GM12878 (cell line): Measurements from ENCODE around the gene MIEN1. TPM values are rescaled to one million over a fixed set of nuclear protein-coding genes. Genes with fewer than 3 reads are reported as not detected.

Source experiments
- ASH2L ChIP-seq: fragments of 300-600, 200-600 bp; sonication (generic); IDR thresholded peaks from 2 replicates; pipeline ENCODE4 v1.6.1; 2017; ENCODE audit warnings: low read depth, mild to moderate bottlenecking, borderline replicate concordance
- BCL11A ChIP-seq: IDR thresholded peaks from 2 replicates; pipeline ENCODE4 v1.6.1; 2011; ENCODE audit warnings: low read depth, low read length
- CBX3 ChIP-seq: fragments of 200-600 bp; sonication (generic); IDR thresholded peaks from 2 replicates; pipeline ENCODE4 v1.6.1; 2016; ENCODE audit warnings: low read depth, borderline replicate concordance
- CBX5 ChIP-seq: sonication (generic); IDR thresholded peaks from 2 replicates; pipeline ENCODE4 v1.6.1; 2016; ENCODE audit warnings: low read depth, moderate library complexity, mild to moderate bottlenecking, inconsistent platforms
- CEBPB ChIP-seq, 2 experiments: fragments of 150-350 bp in 1 of 2; IDR thresholded peaks; 2 replicates each; pipeline ENCODE4 v1.6.1; 2012 to 2014; ENCODE audit warnings: low read depth in 2 of 2, low read length in 2 of 2, borderline replicate concordance in 1 of 2, inconsistent platforms in 1 of 2
- CREM ChIP-seq: IDR thresholded peaks from 2 replicates; pipeline ENCODE4 v1.6.1; 2014; ENCODE audit warnings: antibody characterized with exemption, low read depth
- GATAD2B ChIP-seq: fragments of 450-650 bp; conservative IDR thresholded peaks from 2 replicates; pipeline ENCODE4 v1.6.1; 2017; ENCODE audit warnings: low read depth, mild to moderate bottlenecking, moderate library complexity
- HCFC1 ChIP-seq: fragments of 150-350 bp; IDR thresholded peaks from 2 replicates; pipeline ENCODE4 v1.6.1; 2014; ENCODE audit warnings: low read length
- IKZF2 ChIP-seq, 2 experiments: fragments of 450-650 bp; IDR thresholded peaks; 2 replicates each; pipeline ENCODE4 v1.6.1; 2017; ENCODE audit warnings: mild to moderate bottlenecking in 2 of 2, moderate library complexity in 2 of 2
- LARP7 ChIP-seq: fragments of 450-650 bp; IDR thresholded peaks from 2 replicates; pipeline ENCODE4 v1.6.1; 2017; ENCODE audit warnings: mild to moderate bottlenecking
- MEF2A ChIP-seq: IDR thresholded peaks from 2 replicates; pipeline ENCODE4 v1.6.1; 2011; ENCODE audit warnings: low read depth, mild to moderate bottlenecking, low read length, moderate library complexity; ENCODE audit not compliant: insufficient read depth
- NBN ChIP-seq: fragments of 450-650 bp; IDR thresholded peaks from 2 replicates; pipeline ENCODE4 v1.6.1; 2016
- PAX8 ChIP-seq: fragments of 450-650 bp; IDR thresholded peaks from 2 replicates; pipeline ENCODE4 v1.6.1; 2017; ENCODE audit warnings: mild to moderate bottlenecking, moderate library complexity
- POLR2AphosphoS2 ChIP-seq: IDR thresholded peaks from 2 replicates; pipeline ENCODE4 v1.6.1; 2011; ENCODE audit warnings: low read depth, mild to moderate bottlenecking, low read length, improper control_type of control experiment, moderate library complexity
- SMAD5 ChIP-seq: IDR thresholded peaks from 2 replicates; pipeline ENCODE4 v1.6.1; 2016; ENCODE audit warnings: antibody characterized with exemption, low read depth
- TAF1 ChIP-seq: IDR thresholded peaks from 2 replicates; pipeline ENCODE4 v1.6.1; 2011; ENCODE audit warnings: mild to moderate bottlenecking, low read depth, low read length, borderline replicate concordance
- TARDBP ChIP-seq: IDR thresholded peaks from 2 replicates; pipeline ENCODE4 v1.6.1; 2016; ENCODE audit warnings: borderline replicate concordance
- USF1 ChIP-seq: IDR thresholded peaks from 2 replicates; pipeline ENCODE4 v1.6.1; 2011; ENCODE audit warnings: borderline replicate concordance, low read depth, mild to moderate bottlenecking, moderate library complexity, mixed read lengths, low read length; ENCODE audit not compliant: insufficient read depth; ENCODE audit errors: extremely low read length
- YY1 ChIP-seq: IDR thresholded peaks from 2 replicates; pipeline ENCODE4 v1.6.1; 2011; ENCODE audit warnings: low read depth, mild to moderate bottlenecking, low read length
- polyA plus RNA-seq, 11 experiments: library from polyadenylated mRNA; depleted of rRNA in 4 of 11; unstranded in 6 of 11; stranded (reverse) in 5 of 11; fragments of >200 nt; fragmentation: Nextera tagmentation in 4 of 11; fragmentation: Illumina TruSeq in 1 of 11; extraction: Ambion mirVana in 4 of 11; extraction: Trizol in 1 of 11; gene quantifications; 1 replicate in 1 of 11; 2 replicates in 10 of 11; pipeline versions ENCODE4 v1.2.1 to v1.2.3, GENCODE V29; 2011 to 2016; ENCODE audit warnings: inconsistent platforms in 2 of 11, missing spikeins in 2 of 11, low read depth in 1 of 11
- total RNA-seq, 4 experiments: library from RNA; depleted of rRNA in 3 of 4; stranded (reverse); fragments of >200 nt in 3 of 4; fragmentation: Illumina TruSeq in 1 of 4; extraction: Trizol in 1 of 4; gene quantifications; 2 replicates each; pipeline versions ENCODE4 v1.2.1 to v1.2.3, GENCODE V29; 2013 to 2021
- TF ChIP-seq, protein P1 (sequence below): fragments of 450-650 bp; IDR thresholded peaks from 2 replicates; pipeline ENCODE4 v1.6.1; 2017; ENCODE audit warnings: antibody characterized with exemption, mild to moderate bottlenecking, moderate library complexity
- TF ChIP-seq, protein P2 (sequence below): fragments of 450-650 bp; IDR thresholded peaks from 2 replicates; pipeline ENCODE4 v1.6.1; 2016; ENCODE audit warnings: mild to moderate bottlenecking, moderate library complexity, borderline replicate concordance
- TF ChIP-seq, protein P3 (sequence below): IDR thresholded peaks from 2 replicates; pipeline ENCODE4 v1.6.1; 2011; ENCODE audit warnings: low read depth, mild to moderate bottlenecking, low read length, moderate library complexity, borderline replicate concordance; ENCODE audit errors: extremely low read depth

The MIEN1 gene
- total and polyA plus RNA-seq, 10 of the 15 experiments (the other 5 are each of a cell fraction or from before 2014, with no cell fraction given) = 24.9 to 89.1 (median 47.7) TPM

DNA sequence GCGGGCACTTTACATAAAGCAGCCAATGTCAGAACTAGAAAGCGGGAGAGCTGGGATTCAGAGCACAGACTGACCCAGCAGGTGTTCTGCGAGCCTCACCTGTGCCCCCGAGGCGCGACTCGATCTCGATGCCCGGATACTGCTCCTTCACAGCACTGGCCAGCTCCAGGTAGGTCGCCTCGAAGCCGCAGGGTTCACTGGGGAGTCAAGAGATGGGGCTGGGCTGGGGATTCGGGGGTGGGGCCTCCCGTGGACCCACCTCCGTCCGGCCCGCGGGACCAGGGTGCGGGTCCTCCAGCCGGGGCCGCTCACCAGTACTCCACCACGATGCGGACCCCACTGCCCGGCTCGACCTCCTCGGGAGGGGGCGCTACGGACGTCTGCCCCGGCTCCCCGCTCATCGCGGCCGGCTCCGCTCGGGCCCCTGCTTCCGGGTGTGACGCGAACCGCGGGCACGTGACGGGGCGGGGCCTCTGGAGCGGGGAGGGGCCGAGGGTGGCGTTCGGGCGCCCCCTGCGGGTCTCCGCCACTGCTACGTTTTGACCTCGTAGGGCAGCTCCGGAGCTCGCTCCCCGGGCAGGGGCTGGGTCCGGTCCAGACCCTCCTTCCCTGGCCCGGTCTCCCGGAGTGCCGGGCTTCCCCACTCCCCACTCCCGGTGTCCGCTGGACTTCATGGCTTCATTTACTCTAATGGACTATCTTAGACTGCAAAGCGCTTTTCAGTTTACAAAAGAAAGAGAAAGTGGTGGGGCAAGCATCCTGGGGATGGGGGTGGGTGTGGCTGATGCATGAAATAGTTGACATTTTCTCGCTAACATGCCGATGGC, at the start of gene MIEN1 (continued):
- no peak for TF ChIP-seq CEBPB (IDR thresholded peaks at IDR 0.05; ENCODE audit: borderline replicate concordance in 1 of 2, low read depth in 2 of 2, low read length in 2 of 2)
- no peak for TF ChIP-seq PAX8
- TF ChIP-seq, protein P1, sequence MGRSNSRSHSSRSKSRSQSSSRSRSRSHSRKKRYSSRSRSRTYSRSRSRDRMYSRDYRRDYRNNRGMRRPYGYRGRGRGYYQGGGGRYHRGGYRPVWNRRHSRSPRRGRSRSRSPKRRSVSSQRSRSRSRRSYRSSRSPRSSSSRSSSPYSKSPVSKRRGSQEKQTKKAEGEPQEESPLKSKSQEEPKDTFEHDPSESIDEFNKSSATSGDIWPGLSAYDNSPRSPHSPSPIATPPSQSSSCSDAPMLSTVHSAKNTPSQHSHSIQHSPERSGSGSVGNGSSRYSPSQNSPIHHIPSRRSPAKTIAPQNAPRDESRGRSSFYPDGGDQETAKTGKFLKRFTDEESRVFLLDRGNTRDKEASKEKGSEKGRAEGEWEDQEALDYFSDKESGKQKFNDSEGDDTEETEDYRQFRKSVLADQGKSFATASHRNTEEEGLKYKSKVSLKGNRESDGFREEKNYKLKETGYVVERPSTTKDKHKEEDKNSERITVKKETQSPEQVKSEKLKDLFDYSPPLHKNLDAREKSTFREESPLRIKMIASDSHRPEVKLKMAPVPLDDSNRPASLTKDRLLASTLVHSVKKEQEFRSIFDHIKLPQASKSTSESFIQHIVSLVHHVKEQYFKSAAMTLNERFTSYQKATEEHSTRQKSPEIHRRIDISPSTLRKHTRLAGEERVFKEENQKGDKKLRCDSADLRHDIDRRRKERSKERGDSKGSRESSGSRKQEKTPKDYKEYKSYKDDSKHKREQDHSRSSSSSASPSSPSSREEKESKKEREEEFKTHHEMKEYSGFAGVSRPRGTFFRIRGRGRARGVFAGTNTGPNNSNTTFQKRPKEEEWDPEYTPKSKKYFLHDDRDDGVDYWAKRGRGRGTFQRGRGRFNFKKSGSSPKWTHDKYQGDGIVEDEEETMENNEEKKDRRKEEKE = no peak
- peak; percentile 83 for TF ChIP-seq CREM
- peak; percentile 72; the same call in 1 of the 2 replicates for TF ChIP-seq POLR2AphosphoS2
- TF ChIP-seq SMAD5 = no peak
- TF ChIP-seq MEF2A = no peak
- no peak for TF ChIP-seq YY1
- TF ChIP-seq IKZF2 (IDR thresholded peaks at IDR 0.05) = no peak
- peak; percentile 59; the same call in 1 of the 2 replicates for TF ChIP-seq TAF1
- TF ChIP-seq TARDBP = no peak
- no peak for TF ChIP-seq CBX3
- TF ChIP-seq CBX5 = no peak
- 0 out of 2 replicates have a peak, but pooled peaks have one; percentile 18 for TF ChIP-seq HCFC1
- peak; percentile 94 for TF ChIP-seq GATAD2B
- TF ChIP-seq, protein P2, sequence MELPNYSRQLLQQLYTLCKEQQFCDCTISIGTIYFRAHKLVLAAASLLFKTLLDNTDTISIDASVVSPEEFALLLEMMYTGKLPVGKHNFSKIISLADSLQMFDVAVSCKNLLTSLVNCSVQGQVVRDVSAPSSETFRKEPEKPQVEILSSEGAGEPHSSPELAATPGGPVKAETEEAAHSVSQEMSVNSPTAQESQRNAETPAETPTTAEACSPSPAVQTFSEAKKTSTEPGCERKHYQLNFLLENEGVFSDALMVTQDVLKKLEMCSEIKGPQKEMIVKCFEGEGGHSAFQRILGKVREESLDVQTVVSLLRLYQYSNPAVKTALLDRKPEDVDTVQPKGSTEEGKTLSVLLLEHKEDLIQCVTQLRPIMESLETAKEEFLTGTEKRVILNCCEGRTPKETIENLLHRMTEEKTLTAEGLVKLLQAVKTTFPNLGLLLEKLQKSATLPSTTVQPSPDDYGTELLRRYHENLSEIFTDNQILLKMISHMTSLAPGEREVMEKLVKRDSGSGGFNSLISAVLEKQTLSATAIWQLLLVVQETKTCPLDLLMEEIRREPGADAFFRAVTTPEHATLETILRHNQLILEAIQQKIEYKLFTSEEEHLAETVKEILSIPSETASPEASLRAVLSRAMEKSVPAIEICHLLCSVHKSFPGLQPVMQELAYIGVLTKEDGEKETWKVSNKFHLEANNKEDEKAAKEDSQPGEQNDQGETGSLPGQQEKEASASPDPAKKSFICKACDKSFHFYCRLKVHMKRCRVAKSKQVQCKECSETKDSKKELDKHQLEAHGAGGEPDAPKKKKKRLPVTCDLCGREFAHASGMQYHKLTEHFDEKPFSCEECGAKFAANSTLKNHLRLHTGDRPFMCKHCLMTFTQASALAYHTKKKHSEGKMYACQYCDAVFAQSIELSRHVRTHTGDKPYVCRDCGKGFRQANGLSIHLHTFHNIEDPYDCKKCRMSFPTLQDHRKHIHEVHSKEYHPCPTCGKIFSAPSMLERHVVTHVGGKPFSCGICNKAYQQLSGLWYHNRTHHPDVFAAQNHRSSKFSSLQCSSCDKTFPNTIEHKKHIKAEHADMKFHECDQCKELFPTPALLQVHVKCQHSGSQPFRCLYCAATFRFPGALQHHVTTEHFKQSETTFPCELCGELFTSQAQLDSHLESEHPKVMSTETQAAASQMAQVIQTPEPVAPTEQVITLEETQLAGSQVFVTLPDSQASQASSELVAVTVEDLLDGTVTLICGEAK = no peak
- TF ChIP-seq BCL11A = no peak
- TF ChIP-seq, protein P3, sequence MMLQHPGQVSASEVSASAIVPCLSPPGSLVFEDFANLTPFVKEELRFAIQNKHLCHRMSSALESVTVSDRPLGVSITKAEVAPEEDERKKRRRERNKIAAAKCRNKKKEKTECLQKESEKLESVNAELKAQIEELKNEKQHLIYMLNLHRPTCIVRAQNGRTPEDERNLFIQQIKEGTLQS = peak; percentile 95
- peak; percentile 73 for TF ChIP-seq LARP7
- TF ChIP-seq NBN = no peak; the same call in 1 of the 2 replicates
- TF ChIP-seq USF1 = peak; percentile 98
- TF ChIP-seq ASH2L = no peak
